GM21619 (cell line): ENCODE measurements around the gene CACNA2D2.
"Not testable (repeated sequence)": the region's sequence is repeated elsewhere in the genome, so short reads cannot be mapped to it uniquely, and the experiment has no call there.

Experiments used
- ATAC-seq: cut with Tn5 transposase; IDR thresholded peaks from one replicate; pipeline ENCODE4 v1.9.1; 2021; ENCODE audit not compliant: unreplicated experiment

CACNA2D2 gene

GRCh38 chr3:50530001-50530970 is 26.9 kb upstream of the CACNA2D2 start:
- ATAC-seq, result no peak

- ATAC-seq, result no peak
These were observed 22.6 kb upstream of the CACNA2D2 start for GRCh38 chr3:50525987-50526386.

- ATAC-seq, result no peak
These were observed 21.9 kb upstream of the CACNA2D2 start for GRCh38 chr3:50525191-50525910.

- no peak for ATAC-seq
These were observed 21.3 kb upstream of the CACNA2D2 start for GRCh38 chr3:50524746-50525145.

GRCh38 chr3:50523279-50523811 is 19.9 kb upstream of the CACNA2D2 start:
- ATAC-seq, result no peak

GRCh38 chr3:50521572-50521971 is 18.1 kb upstream of the CACNA2D2 start:
- no peak for ATAC-seq

- no peak for ATAC-seq
These were observed 17.4 kb upstream of the CACNA2D2 start for GRCh38 chr3:50520849-50521248.

GRCh38 chr3:50519471-50520089 is 16.1 kb upstream of the CACNA2D2 start:
- ATAC-seq, result no peak

GRCh38 chr3:50518436-50518835 is 15.0 kb upstream of the CACNA2D2 start:
- ATAC-seq, result no peak

GRCh38 chr3:50517721-50518206 is 14.3 kb upstream of the CACNA2D2 start:
- no peak for ATAC-seq

- no peak for ATAC-seq
These were observed 13.0 kb upstream of the CACNA2D2 start for GRCh38 chr3:50516440-50516871.

GRCh38 chr3:50515565-50516439 is 12.4 kb upstream of the CACNA2D2 start:
- no peak for ATAC-seq

- ATAC-seq, result not testable (repeated sequence)
These were observed 9.5 kb upstream of the CACNA2D2 start for GRCh38 chr3:50512908-50513307.

- no peak for ATAC-seq
These were observed 8.7 kb upstream of the CACNA2D2 start for GRCh38 chr3:50512131-50512530.

GRCh38 chr3:50510325-50510724 is 6.9 kb upstream of the CACNA2D2 start:
- no peak for ATAC-seq

GRCh38 chr3:50509715-50510114 is 6.3 kb upstream of the CACNA2D2 start:
- no peak for ATAC-seq

GRCh38 chr3:50508821-50509220 is 5.4 kb upstream of the CACNA2D2 start:
- no peak for ATAC-seq

- no peak for ATAC-seq
These were observed 2.7 kb upstream of the CACNA2D2 start for GRCh38 chr3:50506169-50506568.

GRCh38 chr3:50504681-50505080 is 1.2 kb upstream of the CACNA2D2 start:
- ATAC-seq, result no peak
